Upper lobe of left lung (tissue), 4 donors: Measurements from ENCODE around the gene MLLT6.
A peak's percentile ranks its signal among the peaks of the same experiment; 100 is the strongest.

Experiments
- CTCF ChIP-seq, 6 experiments: fragments of 450-650 bp in 4 of 6; fragments of 200-600 bp in 2 of 6; sonication (generic) in 2 of 6; IDR thresholded peaks; one replicate each; pipeline ENCODE4 v1.5.1; 2016 to 2019; ENCODE audit warnings: antibody characterized with exemption in 6 of 6
- POLR2A ChIP-seq, 4 donors: fragments of 450-650 bp; IDR thresholded peaks; one replicate each; pipeline ENCODE4 v1.5.1; 2016 to 2017; ENCODE audit warnings: antibody characterized with exemption in 4 of 4, mild to moderate bottlenecking in 2 of 4

- TF ChIP-seq POLR2A (IDR thresholded peaks at IDR 0.05) (peak in 3 of 4 donors; percentile 67 to 91 (median 70)), CTCF (IDR thresholded peaks at IDR 0.05) (no peak)
These were observed 2.7 kb upstream of the MLLT6 start for GRCh38 chr17:38702166-38702915.
